Measurements from ENCODE around the gene MYOZ3.

The MYOZ3 gene, protein sequence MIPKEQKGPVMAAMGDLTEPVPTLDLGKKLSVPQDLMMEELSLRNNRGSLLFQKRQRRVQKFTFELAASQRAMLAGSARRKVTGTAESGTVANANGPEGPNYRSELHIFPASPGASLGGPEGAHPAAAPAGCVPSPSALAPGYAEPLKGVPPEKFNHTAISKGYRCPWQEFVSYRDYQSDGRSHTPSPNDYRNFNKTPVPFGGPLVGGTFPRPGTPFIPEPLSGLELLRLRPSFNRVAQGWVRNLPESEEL

DNA sequence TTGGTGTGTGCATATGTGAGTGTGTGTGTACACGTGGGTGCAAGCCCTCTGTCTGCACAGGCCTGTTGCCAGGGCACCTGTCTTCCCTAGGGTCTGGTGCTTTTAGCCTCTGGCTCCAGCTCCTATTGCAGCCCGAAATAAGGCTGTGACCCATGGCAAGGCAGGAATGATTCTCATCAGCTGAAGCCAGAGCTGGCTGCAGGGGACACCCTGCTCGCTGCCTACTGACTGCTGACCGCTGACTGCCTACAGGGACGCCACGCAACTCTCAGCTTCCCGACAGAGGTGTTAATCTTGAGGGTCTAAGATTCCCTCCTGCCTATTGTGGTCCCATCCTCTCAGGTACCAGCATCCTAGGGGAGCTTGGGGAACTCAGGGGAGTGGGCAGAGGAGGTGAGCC lies at the start of gene MYOZ3:
Gene MYOZ3, plus strand, starts transcription at position 166 of the 400 bp plus-strand sequence. CDS start 1,691 bp downstream, outside the sequence.
- Histone ChIP-seq H3K36me3 (ENCODE audit: insufficient read depth, low read length) (no peaks in the 10 kb centered on the region), H3K9me3 (ENCODE audit: insufficient read depth, low read length, severe bottlenecking) (no peaks in the 10 kb centered on the region), H3K4me3 (ENCODE audit: low read depth in 1 of 2, low read length in 2 of 2) (no peak within 1 kb of the TSS), H3K4me1 (ENCODE audit: insufficient read depth, low read length) (peaks cover 14% of the 10 kb centered on the region), H4K20me1 (ENCODE audit: insufficient read depth, low read length) (no peaks in the 10 kb centered on the region), H3K27me3 (ENCODE audit: insufficient read depth, low read length, poor library complexity) (peaks cover 17% of the 10 kb centered on the region), H3K27ac (ENCODE audit: low read length) (no peak within 1 kb of the TSS), H2AFZ (ENCODE audit: low read depth, low read length) (no peak within 1 kb of the TSS), H3K4me2 (ENCODE audit: insufficient read depth, low read length) (no peak within 1 kb of the TSS), H3K9ac (ENCODE audit: low read depth, low read length) (no peak within 1 kb of the TSS), H3K79me2 (ENCODE audit: insufficient read depth, low read length) (no peaks in the 10 kb centered on the region)
- no peak for DNase-seq
- no peak for ATAC-seq (ENCODE audit: insufficient read depth, low read depth)
- TF ChIP-seq EZH2 (IDR thresholded peaks at IDR 0.05; ENCODE audit: borderline replicate concordance, low read depth, low read length, severe bottlenecking), result no peak
- TF ChIP-seq, protein P1, sequence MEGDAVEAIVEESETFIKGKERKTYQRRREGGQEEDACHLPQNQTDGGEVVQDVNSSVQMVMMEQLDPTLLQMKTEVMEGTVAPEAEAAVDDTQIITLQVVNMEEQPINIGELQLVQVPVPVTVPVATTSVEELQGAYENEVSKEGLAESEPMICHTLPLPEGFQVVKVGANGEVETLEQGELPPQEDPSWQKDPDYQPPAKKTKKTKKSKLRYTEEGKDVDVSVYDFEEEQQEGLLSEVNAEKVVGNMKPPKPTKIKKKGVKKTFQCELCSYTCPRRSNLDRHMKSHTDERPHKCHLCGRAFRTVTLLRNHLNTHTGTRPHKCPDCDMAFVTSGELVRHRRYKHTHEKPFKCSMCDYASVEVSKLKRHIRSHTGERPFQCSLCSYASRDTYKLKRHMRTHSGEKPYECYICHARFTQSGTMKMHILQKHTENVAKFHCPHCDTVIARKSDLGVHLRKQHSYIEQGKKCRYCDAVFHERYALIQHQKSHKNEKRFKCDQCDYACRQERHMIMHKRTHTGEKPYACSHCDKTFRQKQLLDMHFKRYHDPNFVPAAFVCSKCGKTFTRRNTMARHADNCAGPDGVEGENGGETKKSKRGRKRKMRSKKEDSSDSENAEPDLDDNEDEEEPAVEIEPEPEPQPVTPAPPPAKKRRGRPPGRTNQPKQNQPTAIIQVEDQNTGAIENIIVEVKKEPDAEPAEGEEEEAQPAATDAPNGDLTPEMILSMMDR (IDR thresholded peaks at IDR 0.05; ENCODE audit: borderline replicate concordance, extremely low read depth, low read length, poor library complexity, severe bottlenecking), result no peak

DNA sequence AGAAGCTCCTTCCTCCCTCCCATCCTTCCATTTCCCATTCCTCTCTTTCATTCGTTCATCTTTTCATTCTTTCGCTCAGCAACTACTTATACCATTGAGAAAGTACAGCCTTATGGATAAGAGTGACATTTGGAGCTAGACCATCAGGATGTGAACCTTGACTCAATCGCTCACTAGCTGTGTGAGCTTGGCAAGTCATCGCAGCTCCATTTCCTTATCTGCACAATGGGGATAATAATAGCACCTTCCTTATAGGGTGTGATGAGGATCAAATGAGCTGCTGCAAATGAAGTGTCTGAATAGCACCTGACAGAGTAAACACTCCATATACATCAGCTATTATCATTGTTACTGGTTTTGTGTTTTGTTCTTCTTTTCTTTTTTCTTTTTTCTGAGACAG lies 48.6 kb upstream of the MYOZ3 start:
- Histone ChIP-seq H3K4me3 (ENCODE audit: low read depth in 1 of 2, low read length in 2 of 2) (no peak overlapping the region), H3K27ac (ENCODE audit: low read length) (no peak overlapping the region), H3K27me3 (ENCODE audit: insufficient read depth, low read length, poor library complexity) (peaks cover 18% of the 10 kb centered on the region), H3K4me1 (ENCODE audit: insufficient read depth, low read length) (no peaks in the 10 kb centered on the region), H3K9me3 (ENCODE audit: insufficient read depth, low read length, severe bottlenecking) (no peaks in the 10 kb centered on the region), H3K9ac (ENCODE audit: low read depth, low read length) (no peak overlapping the region), H3K36me3 (ENCODE audit: insufficient read depth, low read length) (no peaks in the 10 kb centered on the region), H2AFZ (ENCODE audit: low read depth, low read length) (no peak overlapping the region), H3K4me2 (ENCODE audit: insufficient read depth, low read length) (no peak overlapping the region), H3K79me2 (ENCODE audit: insufficient read depth, low read length) (no peaks in the 10 kb centered on the region), H4K20me1 (ENCODE audit: insufficient read depth, low read length) (no peaks in the 10 kb centered on the region)
- TF ChIP-seq, protein P1 (IDR thresholded peaks at IDR 0.05; ENCODE audit: borderline replicate concordance, extremely low read depth, low read length, poor library complexity, severe bottlenecking), result no peak
- TF ChIP-seq EZH2 (IDR thresholded peaks at IDR 0.05; ENCODE audit: borderline replicate concordance, low read depth, low read length, severe bottlenecking), result no peak
- ATAC-seq (ENCODE audit: insufficient read depth, low read depth), result no peak
- DNase-seq, result no peak

DNA sequence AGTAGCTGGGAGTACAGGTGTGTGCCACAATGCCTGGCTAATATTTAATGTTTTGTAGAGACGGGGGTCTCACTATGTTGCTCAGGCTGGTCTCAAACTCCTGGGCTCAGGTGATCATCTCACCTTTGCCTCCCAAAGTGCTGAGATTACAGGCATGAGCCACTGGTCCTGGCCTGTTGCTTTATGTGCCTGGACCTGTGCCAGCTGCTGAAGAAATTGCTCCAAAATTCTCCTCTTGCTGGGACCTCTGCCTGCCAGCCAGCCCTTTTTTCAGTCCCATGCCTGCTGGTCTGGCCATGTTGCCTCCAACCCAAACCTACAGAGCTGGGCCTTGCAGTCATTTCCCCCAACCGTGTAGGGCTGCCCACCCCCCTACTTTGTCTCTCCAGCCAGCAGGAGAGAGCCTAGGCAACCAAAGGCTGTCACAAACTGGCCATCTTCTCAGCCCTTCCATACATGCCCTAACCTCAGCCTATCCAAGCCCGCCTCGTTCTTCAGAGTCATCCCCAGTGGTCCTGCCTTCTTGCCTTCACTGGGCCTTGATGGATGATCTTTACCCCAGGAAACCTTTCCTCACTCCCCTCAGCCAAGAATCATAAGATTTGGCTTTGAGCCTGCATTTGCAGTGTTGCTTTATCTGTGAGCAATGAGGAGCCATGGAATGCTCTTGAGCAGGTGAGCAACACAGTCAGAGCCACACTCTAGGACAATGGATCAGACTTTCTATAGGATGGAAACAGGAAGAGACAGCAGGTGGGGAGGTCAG lies 48.0 kb upstream of the MYOZ3 start:
- peaks cover 18% of the 10 kb centered on the region for H3K27me3 ChIP-seq (ENCODE audit: insufficient read depth, low read length, poor library complexity)
- H2AFZ ChIP-seq (ENCODE audit: low read depth, low read length), result no peak overlapping the region
- H3K79me2 ChIP-seq (ENCODE audit: insufficient read depth, low read length), result no peaks in the 10 kb centered on the region
- H3K4me3 ChIP-seq (ENCODE audit: low read depth in 1 of 2, low read length in 2 of 2), result no peak overlapping the region
- H3K9ac ChIP-seq (ENCODE audit: low read depth, low read length), result no peak overlapping the region
- H3K36me3 ChIP-seq (ENCODE audit: insufficient read depth, low read length), result no peaks in the 10 kb centered on the region
- DNase-seq (no peak), ATAC-seq (ENCODE audit: insufficient read depth, low read depth) (no peak)
- no peaks in the 10 kb centered on the region for H4K20me1 ChIP-seq (ENCODE audit: insufficient read depth, low read length)
- no peaks in the 10 kb centered on the region for H3K9me3 ChIP-seq (ENCODE audit: insufficient read depth, low read length, severe bottlenecking)
- H3K27ac ChIP-seq (ENCODE audit: low read length), result no peak overlapping the region
- H3K4me1 ChIP-seq (ENCODE audit: insufficient read depth, low read length), result no peaks in the 10 kb centered on the region
- no peak overlapping the region for H3K4me2 ChIP-seq (ENCODE audit: insufficient read depth, low read length)
- TF ChIP-seq, protein P1 (IDR thresholded peaks at IDR 0.05; ENCODE audit: borderline replicate concordance, extremely low read depth, low read length, poor library complexity, severe bottlenecking), result no peak

Data from DND-41 (cell line).